HepG2 (cell line): ENCODE measurements around the gene EIF5A.

Experiments
- ELF3 ChIP-seq: IDR thresholded peaks from 2 replicates; pipeline ENCODE4 v1.6.1; 2016; ENCODE audit warnings: missing genetic modification reagents, missing compliant biosample characterization
- ERF ChIP-seq: IDR thresholded peaks from 2 replicates; pipeline ENCODE4 v1.6.1; 2018; ENCODE audit warnings: missing biosample characterization, missing genetic modification reagents
- NCOA1 ChIP-seq: sonication (generic); formaldehyde crosslinking; IDR thresholded peaks from 2 replicates; pipeline ENCODE4 v1.9.0; 2021; ENCODE audit warnings: missing genetic modification reagents
- STAT6 ChIP-seq: sonication (generic); formaldehyde crosslinking; IDR thresholded peaks from 2 replicates; pipeline ENCODE4 v1.4.0; 2020; ENCODE audit warnings: missing genetic modification reagents, mild to moderate bottlenecking, borderline replicate concordance
- TAF1 ChIP-seq: sonication (generic); formaldehyde crosslinking; IDR thresholded peaks from 2 replicates; pipeline ENCODE4 v1.4.0; 2020; ENCODE audit warnings: missing genetic modification reagents
- YY1 ChIP-seq: IDR thresholded peaks from 2 replicates; pipeline ENCODE4 v1.6.1; 2011; ENCODE audit warnings: low read length, low read depth, moderate library complexity, mild to moderate bottlenecking; ENCODE audit not compliant: insufficient read depth, insufficient replicate concordance
- ZNF567 ChIP-seq: sonication (generic); formaldehyde crosslinking; IDR thresholded peaks from 2 replicates; pipeline ENCODE4 v1.8.1; 2023; ENCODE audit warnings: mild to moderate bottlenecking, missing genetic modification reagents, borderline replicate concordance
- ZNF766 ChIP-seq: sonication (generic); formaldehyde crosslinking; IDR thresholded peaks from 2 replicates; pipeline ENCODE4 v1.5.0; 2020; ENCODE audit warnings: missing genetic modification reagents, borderline replicate concordance

- TF ChIP-seq ERF (CRISPR knock-in tag) (no peak), STAT6 (CRISPR knock-in tag) (no peak), NCOA1 (CRISPR knock-in tag) (no peak), ELF3 (CRISPR knock-in tag) (no peak), YY1 (no peak), TAF1 (no peak), ZNF567 (CRISPR knock-in tag) (no peak), ZNF766 (CRISPR knock-in tag) (no peak)
These were observed 35.8 kb downstream of the EIF5A start for GRCh38 chr17:7343250-7343649.
